Smooth muscle cell of the brain vasculature (primary cell): ENCODE data around the gene FNDC3B.

ENCODE experiments used
- DNase-seq: peaks from one replicate; pipeline ENCODE4 v3.0.0-alpha.2; 2012; ENCODE audit warnings: low read depth, low spot score

The FNDC3B gene

DNA sequence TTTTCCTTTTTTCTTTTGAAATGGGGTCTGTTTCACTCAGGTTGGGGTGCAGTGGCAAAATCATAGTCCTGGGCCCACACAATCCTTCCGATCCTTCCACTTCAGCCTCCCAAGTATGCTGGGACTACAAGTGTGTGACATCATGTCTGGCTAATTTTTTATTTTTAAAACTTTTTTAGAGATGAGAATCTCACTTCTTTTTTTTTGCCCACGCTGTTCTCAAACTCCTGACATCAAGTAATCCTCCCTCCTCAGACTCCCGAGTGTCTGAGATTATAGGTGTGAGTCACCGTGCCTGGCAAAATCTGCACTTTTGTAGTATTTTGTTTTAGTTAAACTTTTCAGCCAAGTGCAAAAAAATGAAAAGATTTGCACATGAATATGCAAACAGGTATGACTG is 171.0 kb downstream of the FNDC3B start:
- no peak for DNase-seq

DNA sequence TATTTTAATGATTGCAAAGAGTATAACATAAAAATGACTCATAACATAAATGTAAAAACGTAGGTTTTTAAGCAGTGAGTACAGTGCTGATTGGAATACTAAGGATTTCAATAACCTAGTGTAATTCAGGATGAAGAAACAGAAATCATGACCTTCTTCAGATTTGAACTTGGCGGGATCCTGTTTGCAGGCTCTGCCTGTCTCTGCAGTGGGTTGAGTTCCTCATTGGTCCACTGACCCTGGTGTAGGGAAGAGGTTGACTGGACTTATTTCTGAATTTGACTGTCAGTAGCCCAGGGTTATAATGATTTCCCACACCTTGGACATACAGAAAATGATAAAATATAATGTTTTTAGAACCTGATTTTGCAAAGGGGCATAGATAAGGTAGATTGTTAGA is 171.7 kb downstream of the FNDC3B start:
- DNase-seq, result no peak

DNA sequence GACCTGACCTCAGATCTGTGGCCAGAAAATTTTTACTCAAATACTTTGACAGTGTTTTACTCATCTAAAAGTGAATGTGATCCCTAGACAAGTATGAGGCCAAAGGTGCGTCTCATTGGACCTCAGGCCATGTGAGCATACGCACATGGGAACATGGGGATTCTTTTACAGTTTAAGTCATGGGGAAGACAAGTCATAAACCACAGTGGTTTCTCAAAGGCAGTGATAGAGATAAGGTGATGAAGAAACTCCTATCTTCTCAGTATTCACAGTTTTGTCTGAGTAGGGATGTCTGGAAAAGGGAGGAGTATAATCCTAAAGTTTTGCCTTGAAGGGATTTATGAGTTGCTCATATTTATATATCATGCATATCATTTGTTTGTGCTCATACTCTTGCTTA is 173.8 kb downstream of the FNDC3B start:
- DNase-seq, result no peak

DNA sequence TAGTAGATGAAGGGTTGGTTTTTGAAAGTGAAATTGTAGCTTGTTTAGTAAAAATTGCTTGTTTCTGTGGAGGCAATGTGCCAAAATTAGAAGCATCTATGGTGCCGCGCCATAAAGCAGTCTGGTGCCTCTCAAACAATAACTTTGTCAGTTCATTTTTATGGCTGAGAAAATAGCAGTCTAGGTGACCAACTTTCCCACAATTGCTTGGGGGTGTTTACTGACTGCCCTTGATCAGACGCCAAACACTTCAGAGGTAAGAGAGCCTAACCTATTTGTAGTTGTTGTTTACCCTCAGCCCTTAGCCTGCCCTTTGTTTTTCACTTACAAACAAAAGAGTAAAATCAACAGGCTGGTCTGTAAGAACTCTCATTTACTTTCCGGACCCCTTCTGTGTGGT is 174.5 kb downstream of the FNDC3B start:
- DNase-seq, result no peak

DNA sequence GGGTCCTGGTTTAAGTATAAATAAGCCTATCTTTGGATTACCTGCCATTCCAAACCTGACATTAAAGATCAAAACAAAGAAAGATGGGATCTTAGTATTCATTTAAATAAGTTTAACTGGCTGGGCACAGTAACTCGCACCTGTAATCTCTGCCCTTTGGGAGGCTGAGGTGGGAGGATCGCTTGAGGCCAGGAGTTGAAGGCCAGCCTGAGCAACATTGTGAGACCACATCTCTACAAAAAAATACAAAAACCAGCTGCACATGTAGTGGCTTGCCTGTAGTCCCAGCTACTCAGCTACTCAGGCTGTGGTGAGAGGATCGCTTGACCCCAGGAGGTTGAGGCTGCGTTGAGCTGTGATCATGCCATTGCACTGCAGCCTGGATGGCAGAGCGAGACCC is 176.9 kb downstream of the FNDC3B start:
- DNase-seq, result no peak

DNA sequence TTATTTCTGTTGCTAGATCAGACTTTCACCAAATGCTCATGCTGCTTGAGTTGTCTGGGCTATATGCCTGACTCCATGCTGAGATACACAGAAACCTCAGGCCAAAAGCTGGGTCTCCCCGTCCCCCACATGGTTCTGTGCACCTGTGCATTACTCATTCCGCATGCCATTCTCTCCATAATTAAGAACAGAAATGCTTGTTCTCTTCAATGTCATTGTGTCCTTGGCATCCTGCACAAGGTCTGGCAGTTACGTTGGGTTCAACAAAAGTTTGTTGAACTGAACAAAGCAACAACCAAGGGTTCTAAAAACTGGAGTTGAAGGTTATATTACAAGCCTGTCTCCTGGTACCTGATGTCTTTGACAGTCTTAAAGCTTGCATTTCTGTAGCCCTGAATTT is 177.5 kb downstream of the FNDC3B start:
- no peak for DNase-seq

DNA sequence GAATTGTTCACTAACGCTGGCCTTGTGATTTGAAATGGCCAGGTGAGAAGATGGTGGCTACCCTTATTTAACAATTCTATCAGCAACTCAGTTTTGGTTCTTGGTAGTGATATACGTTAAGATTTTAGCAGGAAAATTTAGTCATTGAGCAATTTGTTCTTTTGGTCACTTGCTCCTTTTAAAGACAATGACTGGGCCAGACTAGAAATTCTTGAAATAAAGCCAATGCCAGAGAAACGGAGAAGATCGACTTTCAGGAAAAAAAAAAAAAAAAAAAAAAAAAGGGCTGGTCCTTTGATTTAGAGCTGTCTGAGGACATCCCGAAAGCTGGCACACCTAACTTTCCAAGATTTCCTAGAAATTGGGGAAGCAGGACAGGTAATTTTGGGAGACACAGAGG is 178.5 kb downstream of the FNDC3B start:
- no peak for DNase-seq

DNA sequence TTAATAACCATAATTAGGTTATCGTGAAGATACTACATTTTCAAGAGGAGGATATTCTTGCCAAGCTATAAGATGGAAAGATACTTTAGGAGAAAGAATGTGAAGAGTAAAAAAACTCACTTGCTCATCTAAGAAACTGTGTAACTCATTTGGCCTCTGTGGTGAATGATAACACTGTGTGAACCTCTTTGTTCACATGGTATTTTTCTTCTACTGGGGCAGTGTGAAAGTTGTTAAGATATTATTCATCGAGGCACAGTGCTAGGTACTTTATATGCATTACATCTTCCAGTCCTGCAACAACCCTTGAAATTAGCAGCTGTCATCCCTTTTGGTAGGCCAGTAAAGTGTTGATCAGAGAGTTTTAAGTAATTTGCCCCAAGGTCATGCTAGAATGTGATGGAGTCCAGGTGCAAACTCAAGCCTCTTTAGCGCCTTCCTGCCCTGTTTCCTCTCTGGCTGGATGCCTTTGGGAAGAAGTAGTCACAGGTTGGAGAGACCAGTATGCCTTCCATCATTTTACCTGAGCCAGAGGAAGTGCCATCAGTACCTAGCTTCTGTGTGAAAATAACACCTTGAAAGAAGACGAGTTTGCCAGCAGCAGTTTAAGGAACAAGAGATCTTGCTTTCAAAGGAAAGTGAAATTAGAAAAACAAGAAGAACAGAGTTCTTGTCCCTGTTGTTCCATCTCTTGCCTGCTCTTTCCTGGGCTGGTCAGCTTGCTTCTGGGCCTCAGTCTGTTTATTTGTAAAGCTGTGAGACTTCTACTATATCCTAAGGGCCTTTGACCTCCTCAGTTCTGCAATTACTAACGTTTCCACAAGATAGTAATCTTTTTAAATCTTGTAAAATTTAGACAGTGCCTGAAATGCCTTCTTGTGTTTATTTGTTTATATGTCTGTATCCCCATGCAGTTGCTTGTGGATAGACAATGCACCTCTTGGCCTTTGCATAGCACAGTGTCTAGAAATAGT is 179.3 kb downstream of the FNDC3B start:
- peak; percentile 26 for DNase-seq

DNA sequence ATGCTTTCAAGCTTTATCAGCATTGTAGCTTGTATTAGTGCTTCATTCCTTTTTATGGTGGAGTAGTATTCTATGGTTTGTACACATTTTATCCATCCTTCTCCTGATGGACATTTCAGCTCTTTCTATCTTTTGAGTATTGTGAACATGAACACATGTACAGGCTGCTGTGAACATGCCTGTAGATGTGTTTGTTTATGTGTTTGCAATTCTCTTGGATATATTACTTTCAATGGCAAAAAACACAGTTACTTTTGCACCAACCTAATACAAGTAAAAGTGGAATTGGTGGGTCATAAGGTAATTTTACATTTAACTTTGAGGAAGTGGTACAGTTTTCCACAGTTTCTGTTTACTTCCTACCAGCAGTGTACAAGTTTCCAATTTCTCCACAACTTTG is 180.4 kb downstream of the FNDC3B start:
- no peak for DNase-seq

DNA sequence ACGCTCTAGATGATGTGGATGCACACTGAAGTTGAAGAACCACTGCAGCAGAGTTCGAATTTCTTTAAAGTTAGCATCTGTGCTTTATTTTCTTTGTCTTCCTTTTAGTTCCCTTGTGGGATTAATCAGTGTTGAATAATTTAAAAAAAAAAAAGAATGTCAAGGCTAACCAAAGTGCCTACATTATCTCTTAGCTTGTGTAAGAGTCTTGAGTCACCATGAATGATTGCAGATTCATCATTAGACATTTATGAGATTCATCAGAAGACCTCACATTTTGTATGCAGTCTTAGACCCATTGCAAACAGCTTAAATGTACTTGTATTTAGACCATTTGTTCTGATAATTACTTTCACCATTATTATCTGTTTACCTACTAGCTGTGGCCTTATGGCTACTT is 182.2 kb downstream of the FNDC3B start:
- DNase-seq, result no peak

DNA sequence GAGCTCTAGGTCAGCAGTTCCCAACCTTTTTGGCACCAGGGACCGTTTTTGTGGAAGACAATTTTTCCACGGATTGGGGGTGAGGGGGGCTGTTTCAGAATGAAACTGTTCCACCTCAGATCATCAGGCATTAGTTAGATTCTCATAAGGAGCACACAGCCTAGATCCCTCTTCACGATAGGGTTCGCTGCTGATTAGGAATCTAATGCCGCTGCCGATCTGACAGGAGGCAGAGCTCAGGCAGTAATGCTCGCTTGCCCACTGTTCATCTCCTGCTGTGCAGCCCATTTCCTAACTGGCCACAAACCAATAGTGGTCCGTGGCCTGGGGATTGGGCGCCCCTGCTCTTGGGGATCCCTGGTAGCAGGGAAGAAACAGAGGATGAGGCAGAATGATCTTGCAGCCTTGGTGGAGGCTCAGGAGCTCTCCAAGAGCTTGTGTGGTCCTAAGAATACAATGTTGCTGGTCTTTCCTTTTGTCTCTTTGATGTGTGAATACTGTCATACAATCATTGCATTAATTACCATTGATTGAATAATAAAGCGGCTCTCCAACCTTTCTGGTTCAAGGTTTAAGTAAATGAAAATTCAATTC is 183.2 kb downstream of the FNDC3B start:
- no peak for DNase-seq

DNA sequence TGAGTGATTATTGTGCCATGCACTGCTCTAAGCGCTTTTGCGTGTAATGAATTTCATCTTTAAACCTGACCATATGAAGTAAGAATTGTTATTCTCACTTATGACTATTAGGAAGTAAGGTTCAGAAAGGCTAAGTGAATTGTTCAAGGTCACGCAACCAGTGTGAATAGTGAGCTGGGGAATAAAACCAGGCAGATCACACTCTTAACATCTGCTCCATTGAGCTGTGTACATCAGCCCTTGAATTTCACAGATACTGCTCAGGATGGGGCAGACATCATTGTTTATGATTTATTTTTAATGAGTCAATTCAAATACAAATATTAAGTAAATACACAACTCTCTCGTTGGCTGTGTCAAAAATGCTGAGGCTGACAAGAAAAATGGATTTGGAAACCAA is 184.5 kb downstream of the FNDC3B start:
- DNase-seq, result no peak

DNA sequence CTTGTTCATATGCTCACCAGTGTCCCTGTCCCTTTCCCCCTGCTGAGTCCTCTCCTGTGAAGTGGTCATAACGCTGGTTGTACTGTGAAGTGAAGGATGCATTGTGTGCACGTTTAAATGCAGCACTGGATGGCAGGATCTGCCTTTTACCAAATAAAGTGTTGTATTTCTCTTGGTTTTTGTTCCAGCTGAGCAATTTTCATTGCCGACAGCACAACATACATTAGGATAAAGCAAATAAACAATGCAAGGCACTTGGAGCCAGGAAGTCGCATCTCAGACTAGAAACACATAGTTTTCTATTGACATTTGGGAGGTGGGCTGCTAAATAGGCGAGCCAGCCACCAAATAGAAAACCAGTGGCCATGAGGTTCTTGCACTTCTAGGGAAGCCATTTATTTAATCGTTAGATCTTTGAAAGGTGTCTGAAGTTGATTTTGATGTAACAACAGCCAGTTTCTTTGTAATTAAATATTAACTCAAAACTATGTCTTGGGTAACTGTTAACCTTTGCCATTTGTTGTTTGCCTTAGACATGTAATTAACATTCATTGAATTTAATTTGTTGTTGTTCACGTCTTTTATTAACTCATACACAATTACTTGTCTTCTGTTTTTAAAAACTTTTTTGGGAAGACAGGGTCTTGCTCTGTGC is 185.3 kb downstream of the FNDC3B start:
- no peak for DNase-seq

DNA sequence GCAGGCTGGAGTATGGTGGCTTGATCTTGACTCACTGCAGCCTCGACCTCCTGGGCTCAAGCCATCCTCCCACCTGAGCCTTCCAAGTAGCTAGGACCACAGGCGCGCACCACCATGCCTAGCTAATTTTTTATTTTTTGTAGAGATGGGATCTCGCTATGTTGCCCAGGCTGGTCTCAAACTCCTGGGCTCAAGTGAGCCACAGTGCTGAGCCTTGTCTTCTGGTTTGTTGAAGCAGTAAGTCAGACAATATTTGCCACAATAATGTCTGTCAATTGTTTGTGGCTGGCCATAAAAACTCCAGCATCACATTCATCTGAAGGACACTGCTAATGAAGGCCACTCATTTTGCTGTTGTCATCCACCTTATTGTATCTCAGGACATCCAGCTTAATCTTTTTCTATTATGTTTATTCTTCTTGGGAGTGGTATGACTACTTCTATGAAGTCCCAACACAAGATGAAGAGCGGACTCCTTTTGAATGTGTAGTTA is 185.9 kb downstream of the FNDC3B start:
- no peak for DNase-seq

DNA sequence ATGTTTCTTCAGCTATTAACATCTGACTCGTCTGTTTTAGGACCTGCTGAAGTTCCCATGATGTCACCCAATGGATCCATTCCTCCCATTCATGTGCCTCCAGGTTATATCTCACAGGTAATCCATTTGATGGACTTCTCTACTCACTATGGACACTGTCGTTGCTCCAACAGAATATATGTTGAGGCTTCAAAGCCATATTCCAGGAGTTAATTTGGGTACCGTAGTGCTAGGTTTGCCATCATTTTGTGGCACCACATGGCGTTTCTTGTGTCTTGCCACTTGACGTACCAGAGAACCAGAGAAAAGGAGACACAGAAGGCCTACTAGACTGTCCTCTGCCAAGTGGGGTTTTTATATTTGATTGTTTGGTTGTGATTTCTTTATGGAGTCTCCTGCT is 187.5 kb downstream of the FNDC3B start:
- DNase-seq, result no peak

DNA sequence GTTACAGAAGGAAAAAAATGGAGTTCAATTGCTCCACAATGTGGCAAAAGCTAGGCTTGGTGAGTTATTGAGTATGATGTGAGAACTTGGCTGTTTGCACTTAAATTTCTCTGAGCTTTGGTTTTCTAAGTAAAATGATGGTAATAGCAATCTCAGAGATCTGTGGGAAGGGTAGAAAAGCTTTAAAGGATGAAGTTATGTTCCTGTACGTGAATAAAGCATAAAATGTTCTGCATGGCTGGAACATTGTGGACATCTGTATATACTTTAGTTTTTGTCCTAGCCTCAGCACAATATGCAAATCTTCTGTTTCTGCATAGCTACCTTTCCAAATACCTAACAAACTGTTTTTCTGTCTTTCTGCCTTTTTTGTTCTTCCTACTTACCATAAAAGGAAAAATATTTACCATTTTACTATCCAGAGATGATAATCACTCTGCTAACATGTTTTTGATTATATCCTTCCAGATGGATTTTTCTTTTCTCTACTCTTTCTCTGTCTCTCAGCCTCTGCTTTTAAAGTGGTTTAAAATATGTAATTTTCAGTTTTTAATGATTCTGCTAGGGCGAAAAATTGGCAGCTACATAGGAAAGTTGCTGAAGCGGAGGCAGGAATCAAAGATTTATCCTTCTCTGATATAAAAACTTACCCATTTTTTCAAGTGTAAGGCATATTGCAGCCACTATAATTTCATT is 188.1 kb downstream of the FNDC3B start:
- no peak for DNase-seq

DNA sequence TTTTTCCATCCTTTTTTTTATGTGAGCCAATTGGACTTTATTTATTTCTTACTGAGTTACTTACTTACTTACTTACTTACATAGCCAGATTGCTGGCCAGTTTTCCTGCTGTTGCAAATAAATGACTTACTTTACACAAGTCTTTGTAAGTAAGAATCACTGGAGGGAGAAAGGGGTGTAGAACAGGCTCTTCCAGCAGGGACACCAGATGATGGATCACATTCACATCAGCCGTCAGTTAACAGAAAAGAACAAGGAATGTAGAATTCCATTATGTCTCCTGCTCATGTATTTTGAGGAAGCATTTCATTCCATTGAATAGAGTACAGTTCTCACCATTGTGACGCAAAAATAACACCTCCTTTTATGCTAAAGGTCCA is 188.6 kb downstream of the FNDC3B start:
- DNase-seq, result no peak

DNA sequence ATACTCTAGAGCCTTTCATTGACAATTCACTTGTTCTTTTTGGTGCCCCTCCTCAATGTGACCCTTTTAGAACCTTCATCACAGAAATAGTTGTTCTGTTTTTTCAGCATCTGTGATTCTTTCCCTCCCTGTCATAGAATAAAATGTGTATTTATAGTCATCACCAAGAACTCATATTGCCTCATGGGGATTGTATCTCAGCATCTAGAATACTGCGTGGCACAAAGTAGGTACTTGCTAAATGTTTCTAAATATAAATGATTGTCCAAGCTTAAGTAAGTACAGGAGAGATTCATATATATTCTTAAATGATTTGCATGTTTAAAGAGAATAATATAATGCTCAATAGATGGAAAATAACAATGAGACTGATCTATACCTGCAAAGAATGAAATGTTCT is 190.1 kb downstream of the FNDC3B start:
- DNase-seq, result no peak

DNA sequence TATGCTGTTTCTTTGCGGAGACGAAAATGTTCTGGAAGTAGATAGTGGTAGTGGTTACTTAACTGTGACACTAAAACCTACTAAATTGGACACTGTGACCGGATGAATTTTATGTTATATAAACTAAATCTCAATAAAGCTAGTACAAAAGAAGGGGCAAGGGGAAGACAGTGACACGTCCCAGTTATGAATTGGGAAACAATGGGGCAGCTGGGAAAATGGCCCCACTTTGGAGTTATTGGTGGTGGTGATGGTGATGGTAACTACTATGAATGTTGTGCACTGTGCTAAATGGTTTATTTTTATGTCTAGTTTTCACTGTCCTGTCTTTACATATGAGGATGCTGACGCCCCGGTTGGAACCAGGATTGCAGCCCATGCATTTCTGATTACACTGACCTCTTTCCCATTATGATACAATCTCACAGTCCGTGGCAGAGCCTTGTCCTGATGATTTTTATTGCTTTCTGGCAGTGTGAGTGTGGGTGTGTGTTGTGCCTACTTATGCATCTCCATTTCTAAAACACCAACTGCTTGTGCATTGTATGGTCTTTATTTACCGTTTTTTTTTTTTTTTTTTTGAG is 192.0 kb downstream of the FNDC3B start:
- no peak for DNase-seq

DNA sequence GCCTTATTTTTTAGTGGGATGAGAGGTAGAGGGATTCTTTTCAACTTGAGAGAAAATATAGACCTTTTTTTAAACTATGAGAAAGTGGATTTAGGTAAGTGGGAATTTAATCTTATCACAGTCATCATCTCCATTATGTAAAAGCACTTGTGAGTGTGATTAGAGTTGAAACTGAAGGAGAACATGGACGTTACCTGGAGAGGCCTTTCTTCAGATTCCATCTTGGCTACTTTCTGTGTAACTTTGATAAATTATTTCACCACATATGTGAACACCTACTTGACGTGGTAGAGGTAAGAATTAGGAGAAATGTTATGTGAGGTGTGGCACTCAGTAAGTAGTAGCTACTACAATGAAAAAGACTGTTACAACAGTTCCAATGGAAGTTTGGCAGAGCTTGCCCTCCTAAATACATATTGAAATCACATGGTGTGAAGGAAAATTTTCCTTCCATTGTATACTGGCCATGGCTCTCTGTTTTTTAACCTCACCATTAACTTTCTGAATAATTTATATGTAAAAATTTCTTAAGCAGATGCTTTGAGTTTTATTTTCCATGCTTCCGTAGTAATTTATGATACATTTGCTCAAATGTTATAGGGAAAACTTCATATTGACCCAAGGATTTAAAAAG is 193.3 kb downstream of the FNDC3B start:
- no peak for DNase-seq
